B cell (primary cell): Measurements from ENCODE around the gene BTG2. TPM values are rescaled to one million over a fixed set of nuclear protein-coding genes. Genes with fewer than 3 reads are reported as not detected.
A peak's percentile ranks its signal among the peaks of the same experiment; 100 is the strongest.

Experiments used
- ATAC-seq: fragments of 200-7000 bp; cut with Tn5 transposase; one replicate; pipeline ENCODE4 v1.10.0; 2021; ENCODE audit warnings: low read depth, mild to moderate bottlenecking, moderate number of reproducible peaks, moderate library complexity
- CTCF ChIA-PET: fragments of 350-600 bp; sonication (Branson Sonifier 250); formaldehyde crosslinking; loops from one replicate; lab custom pipeline; 2021; ENCODE audit warnings: antibody characterized with exemption, inconsistent platforms; lab: Charles Lee
- POLR2A ChIA-PET: fragments of 350-600 bp; sonication (Branson Sonifier 250); formaldehyde crosslinking; loops from one replicate; lab custom pipeline; 2021; ENCODE audit warnings: antibody characterized with exemption; lab: Charles Lee
- DNase-seq: peaks from one replicate; pipeline ENCODE4 v3.0.0; 2013
- H2AFZ ChIP-seq: 2 replicates; pipeline ENCODE4 v1.6.1; 2012; ENCODE audit warnings: mild to moderate bottlenecking, low read depth, low read length; ENCODE audit not compliant: insufficient read depth, poor library complexity, severe bottlenecking
- H3K27ac ChIP-seq, 2 donors: 1 replicate in 1 of 2; 2 replicates in 1 of 2; pipeline ENCODE4 v1.5.1; 2012 to 2013; ENCODE audit warnings: low read length in 2 of 2, mild to moderate bottlenecking in 2 of 2, moderate library complexity in 1 of 2
- H3K27me3 ChIP-seq, 4 experiments: fragments of 200-600 bp in 1 of 4; sonication (generic) in 1 of 4; replicated peaks in 1 of 4; 1 replicate in 2 of 4; 2 replicates in 2 of 4; pipeline versions ENCODE4 v1.6.1 to v1.7.0; 2013 to 2016; ENCODE audit warnings: low read length in 3 of 4, mild to moderate bottlenecking in 2 of 4, mixed read lengths in 1 of 4, moderate library complexity in 1 of 4; ENCODE audit not compliant: insufficient read depth in 4 of 4, control insufficient read depth in 3 of 4; ENCODE audit errors: control extremely low read depth in 1 of 4
- H3K36me3 ChIP-seq, 2 experiments: replicated peaks in 1 of 2; 1 replicate in 1 of 2; 2 replicates in 1 of 2; pipeline versions ENCODE4 v1.6.1 to v1.7.1; 2013; ENCODE audit warnings: low read length in 1 of 2; ENCODE audit not compliant: insufficient read depth in 2 of 2, control insufficient read depth in 1 of 2; ENCODE audit errors: control extremely low read depth in 1 of 2, extremely low read depth in 1 of 2
- H3K4me1 ChIP-seq, 2 donors: fragments of 200-600 bp in 1 of 2; sonication (generic) in 1 of 2; 1 replicate in 1 of 2; 2 replicates in 1 of 2; pipeline versions ENCODE4 v1.5.1 to v1.6.1; 2013 to 2017; ENCODE audit warnings: low read length in 2 of 2; ENCODE audit not compliant: control insufficient read depth in 2 of 2, insufficient read depth in 2 of 2
- H3K4me2 ChIP-seq: replicated peaks from 2 replicates; pipeline ENCODE3; 2012; ENCODE audit warnings: mild to moderate bottlenecking, low read depth, low read length; ENCODE audit not compliant: poor library complexity, severe bottlenecking
- H3K4me3 ChIP-seq, 5 experiments: fragments of 200-600 bp in 1 of 5; sonication (generic) in 1 of 5; 1 replicate in 3 of 5; 2 replicates in 2 of 5; pipeline versions ENCODE4 v1.5.1 to v1.7.0; 2011 to 2016; ENCODE audit warnings: low read length in 4 of 5, mild to moderate bottlenecking in 4 of 5, low read depth in 2 of 5, control low read depth in 1 of 5, moderate library complexity in 1 of 5; ENCODE audit not compliant: insufficient read depth in 1 of 5; ENCODE audit errors: control extremely low read depth in 1 of 5, extremely low read depth in 1 of 5
- H3K79me2 ChIP-seq: fragments of 200-600 bp; sonication (generic); one replicate; pipeline ENCODE4 v1.6.0; 2016; ENCODE audit warnings: low read length; ENCODE audit not compliant: control insufficient read depth, insufficient read depth
- H3K9ac ChIP-seq: fragments of 200-600 bp; sonication (generic); 2 replicates; pipeline ENCODE4 v1.6.1; 2017; ENCODE audit warnings: mild to moderate bottlenecking, low read length, moderate library complexity
- H3K9me3 ChIP-seq, 3 donors: one replicate each; pipeline versions ENCODE4 v1.6.1 to v1.7.1; 2013; ENCODE audit warnings: low read length in 2 of 3; ENCODE audit not compliant: control insufficient read depth in 2 of 3, insufficient read depth in 1 of 3; ENCODE audit errors: control extremely low read depth in 1 of 3
- H4K20me1 ChIP-seq: 2 replicates; pipeline ENCODE4 v1.6.0; 2012; ENCODE audit warnings: mild to moderate bottlenecking, low read length; ENCODE audit not compliant: insufficient read depth, control insufficient read depth, poor library complexity, severe bottlenecking
- H3K27ac Mint-ChIP-seq: one replicate; pipeline ENCODE4 v1.8.0; 2021; ENCODE audit warnings: mixed read lengths
- H3K27me3 Mint-ChIP-seq: one replicate; pipeline ENCODE4 v1.8.0; 2021; ENCODE audit warnings: mixed read lengths
- H3K4me1 Mint-ChIP-seq: one replicate; pipeline ENCODE4 v1.8.0; 2021; ENCODE audit warnings: mixed read lengths
- H3K4me3 Mint-ChIP-seq: one replicate; pipeline ENCODE4 v1.8.0; 2021; ENCODE audit warnings: mixed read lengths
- H3K9me3 Mint-ChIP-seq: one replicate; pipeline ENCODE4 v1.8.0; 2022; ENCODE audit warnings: mixed read lengths; ENCODE audit not compliant: insufficient read depth
- EZH2 ChIP-seq: IDR thresholded peaks from 2 replicates; pipeline ENCODE4 v1.6.1; 2012; ENCODE audit warnings: borderline replicate concordance, low read depth, mild to moderate bottlenecking, moderate library complexity, low read length; ENCODE audit not compliant: insufficient read depth, poor library complexity, severe bottlenecking
- WGBS: methylation state at CpG from one replicate; pipeline ENCODE4 v1.1.5; 2013; ENCODE audit warnings: missing lambda C conversion rate; ENCODE audit not compliant: insufficient coverage; 5-methylcytosine and 5-hydroxymethylcytosine counted together
- intact Hi-C: fragments of 100-400 bp; cut with micrococcal nuclease; formaldehyde crosslinking; loops from one replicate; pipeline ENCODE4 v1.10.0; 2022
- polyA plus RNA-seq: library from polyadenylated mRNA; depleted of rRNA; stranded (reverse); fragments of >200 nt; gene quantifications from 2 replicates; pipeline ENCODE4 v1.2.3, GENCODE V29; 2012
- total RNA-seq, 2 donors: library from RNA; stranded (reverse); fragments of 120-200 nt in 1 of 2; gene quantifications; 1 replicate in 1 of 2; 2 replicates in 1 of 2; pipeline versions ENCODE4 v1.2.3 to v1.2.4, GENCODE V29; 2013 to 2022
- TF ChIP-seq, protein P1 (sequence below): fragments of 200-600 bp; IDR thresholded peaks from one replicate; pipeline ENCODE4 v1.8.0; 2022; ENCODE audit warnings: antibody characterized with exemption, mild to moderate bottlenecking

BTG2 gene
- total and polyA plus RNA-seq, 2 donors (not counting 1 experiment from before 2014, with no cell fraction given), result 508 to 778 TPM

DNA sequence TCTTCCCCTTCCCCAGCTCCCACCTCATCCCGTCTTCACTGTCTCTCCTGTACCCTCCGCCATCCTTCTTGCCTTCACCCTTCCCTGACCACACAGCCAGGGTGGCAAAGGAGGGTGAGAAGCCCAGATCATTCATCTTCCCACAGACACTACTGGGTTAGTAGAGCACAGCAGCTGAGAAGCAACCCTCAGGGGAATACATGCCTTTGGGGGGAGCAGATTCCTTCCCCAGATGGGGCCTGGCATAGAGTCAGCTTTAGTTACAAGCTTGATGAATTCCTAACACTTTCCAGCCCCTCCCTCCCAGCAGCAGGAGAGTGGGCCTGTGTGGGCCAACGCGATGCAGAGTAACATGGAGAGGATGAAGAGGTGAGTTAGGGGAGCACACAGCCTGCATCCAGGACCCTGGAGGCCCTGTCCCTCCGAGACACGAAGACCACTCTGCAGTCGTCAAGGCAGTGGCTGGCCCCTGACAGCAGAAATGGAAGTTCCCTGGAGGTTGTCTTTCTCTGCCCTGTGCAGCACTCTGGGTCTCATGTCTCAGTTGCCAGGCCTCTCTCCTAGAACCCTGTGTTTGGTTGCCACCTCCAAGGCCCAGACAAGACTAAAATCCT, 8.8 kb upstream of the BTG2 start:
- ATAC-seq, result no peak
- Histone ChIP-seq H3K4me3 (peak overlapping the region in 1 of 5 experiments; percentile 11), H3K9me3 (no peaks in the 10 kb centered on the region), H3K27me3 (no peaks in the 10 kb centered on the region), H3K4me2 (peak overlapping the region; percentile 51), H3K27ac (peak overlapping the region; percentile 77 to 81), H3K4me1 (peaks cover 75 to 92% of the 10 kb centered on the region in 2 donors), H3K36me3 (no peaks in the 10 kb centered on the region), H3K79me2 (peaks cover 32% of the 10 kb centered on the region), H4K20me1 (no peaks in the 10 kb centered on the region), H2AFZ (peak overlapping the region; percentile 8), H3K9ac (peak overlapping the region; percentile 17)
- 72% methylated on average over 7 of the region's 7 CpGs for WGBS
- ChIA-PET CTCF (interaction anchor here (1.4 to 37.7 kb wide), 7 partner anchors 15 to 192 kb away, joined by 5 to 1776 read pairs (median 10); partner anchors contain the start of genes BTG2 and FMOD), POLR2A (interaction anchor here (1.0 to 6.9 kb wide), 10 partner anchors 8 to 31 kb away, joined by 3 to 100 read pairs (median 12); partner anchors contain the start of gene BTG2)
- peak; percentile 46 for DNase-seq
- Mint-ChIP-seq H3K27me3 (no peaks in the 10 kb centered on the region), H3K27ac (peak overlapping the region; percentile 92), H3K9me3 (no peaks in the 10 kb centered on the region), H3K4me1 (peaks cover 85% of the 10 kb centered on the region), H3K4me3 (peak overlapping the region; percentile 60)
- TF ChIP-seq EZH2, result no peak
- TF ChIP-seq, protein P1, sequence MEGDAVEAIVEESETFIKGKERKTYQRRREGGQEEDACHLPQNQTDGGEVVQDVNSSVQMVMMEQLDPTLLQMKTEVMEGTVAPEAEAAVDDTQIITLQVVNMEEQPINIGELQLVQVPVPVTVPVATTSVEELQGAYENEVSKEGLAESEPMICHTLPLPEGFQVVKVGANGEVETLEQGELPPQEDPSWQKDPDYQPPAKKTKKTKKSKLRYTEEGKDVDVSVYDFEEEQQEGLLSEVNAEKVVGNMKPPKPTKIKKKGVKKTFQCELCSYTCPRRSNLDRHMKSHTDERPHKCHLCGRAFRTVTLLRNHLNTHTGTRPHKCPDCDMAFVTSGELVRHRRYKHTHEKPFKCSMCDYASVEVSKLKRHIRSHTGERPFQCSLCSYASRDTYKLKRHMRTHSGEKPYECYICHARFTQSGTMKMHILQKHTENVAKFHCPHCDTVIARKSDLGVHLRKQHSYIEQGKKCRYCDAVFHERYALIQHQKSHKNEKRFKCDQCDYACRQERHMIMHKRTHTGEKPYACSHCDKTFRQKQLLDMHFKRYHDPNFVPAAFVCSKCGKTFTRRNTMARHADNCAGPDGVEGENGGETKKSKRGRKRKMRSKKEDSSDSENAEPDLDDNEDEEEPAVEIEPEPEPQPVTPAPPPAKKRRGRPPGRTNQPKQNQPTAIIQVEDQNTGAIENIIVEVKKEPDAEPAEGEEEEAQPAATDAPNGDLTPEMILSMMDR, result no peak
- intact Hi-C loops, result loop anchor here (1.0 kb wide), 1 partner anchor 9 kb away; the partner anchor contains the start of gene BTG2

DNA sequence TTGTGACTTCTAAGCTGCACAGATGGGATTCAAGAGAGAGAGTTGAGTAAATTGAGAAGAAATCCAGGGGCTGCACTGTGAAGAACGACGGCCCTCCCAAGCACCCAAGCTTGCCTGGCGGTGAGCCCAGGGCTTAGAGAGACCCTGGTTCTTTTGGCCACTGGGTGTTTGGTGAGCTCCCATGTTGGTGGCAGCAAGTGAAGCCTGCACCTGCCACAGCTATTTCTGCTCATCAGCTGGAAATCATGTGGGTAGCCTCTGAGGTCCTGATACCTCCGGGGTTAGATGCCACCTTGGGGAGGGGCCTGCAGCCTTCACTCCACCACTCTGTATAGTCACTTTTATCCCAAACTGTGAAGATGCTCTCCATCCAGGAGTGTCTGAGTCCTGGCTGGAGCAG, 6.2 kb upstream of the BTG2 start:
- intact Hi-C loops, result loop anchor here (1.0 kb wide), 1 partner anchor 8 kb away; no protein-coding TSS in a partner anchor
- peak; percentile 70 for ATAC-seq
- POLR2A ChIA-PET, result interaction anchor here (0.6 to 6.9 kb wide), 12 partner anchors 9 to 174 kb away, joined by 3 to 100 read pairs (median 8); partner anchors contain the start of gene BTG2
- Histone ChIP-seq H3K27ac (peak overlapping the region; percentile 76 to 87), H3K27me3 (no peaks in the 10 kb centered on the region), H3K9ac (peak overlapping the region; percentile 45), H3K4me1 (peaks cover 87 to 100% of the 10 kb centered on the region in 2 donors), H3K79me2 (peaks cover 45% of the 10 kb centered on the region), H4K20me1 (no peaks in the 10 kb centered on the region), H3K4me2 (peak overlapping the region; percentile 60), H2AFZ (peak overlapping the region; percentile 29), H3K36me3 (no peaks in the 10 kb centered on the region), H3K9me3 (no peaks in the 10 kb centered on the region), H3K4me3 (peak overlapping the region in 3 of 5 experiments; percentile 4 to 26 (median 5))
- Mint-ChIP-seq H3K4me1 (peaks cover 91% of the 10 kb centered on the region), H3K27ac (peak overlapping the region; percentile 93), H3K9me3 (no peaks in the 10 kb centered on the region), H3K4me3 (peak overlapping the region; percentile 68), H3K27me3 (no peaks in the 10 kb centered on the region)
- CTCF ChIA-PET, result interaction anchor here (1.2 to 4.2 kb wide), 10 partner anchors 10 to 189 kb away, joined by 3 to 80 read pairs (median 14); no protein-coding TSS in a partner anchor
- peak; percentile 79 for DNase-seq
- TF ChIP-seq EZH2, result no peak
- TF ChIP-seq, protein P1, result no peak
- 4% methylated on average over 4 of the region's 4 CpGs for WGBS
